Karpas-422 (cell line): ENCODE results near the gene DCP2. TPM values are rescaled to one million over a fixed set of nuclear protein-coding genes. Genes with fewer than 3 reads are reported as not detected.
"Not testable (repeated sequence)": the region's sequence is repeated elsewhere in the genome, so short reads cannot be mapped to it uniquely, and the experiment has no call there.

Experiments used
- DNase-seq: peaks from one replicate; pipeline ENCODE4 v3.0.0-alpha.2; 2015
- H2AFZ ChIP-seq: fragments of 200-600 bp; sonication (generic); 2 replicates; pipeline ENCODE4 v1.6.1; 2014; ENCODE audit warnings: antibody characterized with exemption, low read length, mixed read lengths
- H3K27ac ChIP-seq: fragments of 200-600 bp; sonication (generic); 2 replicates; pipeline ENCODE4 v1.5.1; 2014; ENCODE audit warnings: mild to moderate bottlenecking, low read length, moderate library complexity
- H3K27me3 ChIP-seq: fragments of 200-600 bp; sonication (generic); 2 replicates; pipeline ENCODE4 v1.6.1; 2014; ENCODE audit warnings: low read length, mixed read lengths
- H3K36me3 ChIP-seq: fragments of 200-600 bp; sonication (generic); 2 replicates; pipeline ENCODE4 v1.6.1; 2014; ENCODE audit warnings: low read length, mixed read lengths; ENCODE audit not compliant: insufficient read depth
- H3K4me1 ChIP-seq: fragments of 200-600 bp; sonication (generic); 2 replicates; pipeline ENCODE4 v1.6.1; 2014; ENCODE audit warnings: mild to moderate bottlenecking, low read length, mixed read lengths
- H3K4me2 ChIP-seq: fragments of 200-600 bp; sonication (generic); 2 replicates; pipeline ENCODE4 v1.6.1; 2014; ENCODE audit warnings: low read length, low read depth, mild to moderate bottlenecking; ENCODE audit not compliant: poor library complexity, severe bottlenecking
- H3K4me3 ChIP-seq: fragments of 200-600 bp; sonication (generic); 2 replicates; pipeline ENCODE4 v1.5.1; 2014; ENCODE audit warnings: mild to moderate bottlenecking, antibody characterized with exemption, low read length, mixed read lengths
- H3K79me2 ChIP-seq: fragments of 200-600 bp; sonication (generic); 2 replicates; pipeline ENCODE4 v1.6.1; 2014; ENCODE audit warnings: mild to moderate bottlenecking, low read length, mixed read lengths
- H3K9ac ChIP-seq: fragments of 200-600 bp; sonication (generic); 2 replicates; pipeline ENCODE4 v1.6.0; 2014; ENCODE audit warnings: low read length
- H3K9me2 ChIP-seq: fragments of 200-600 bp; sonication (generic), shearing (Covaris generic); replicated peaks from 2 replicates; pipeline ENCODE4 v1.6.0; 2014; ENCODE audit warnings: mild to moderate bottlenecking, low read length, moderate library complexity; ENCODE audit not compliant: insufficient read depth
- H3K9me3 ChIP-seq: fragments of 300-700, 200-600 bp; sonication (generic); 2 replicates; pipeline ENCODE4 v1.6.1; 2014; ENCODE audit warnings: low read length, mixed read lengths
- H4K20me1 ChIP-seq: fragments of 200-600 bp; sonication (generic); 2 replicates; pipeline ENCODE4 v1.6.1; 2014; ENCODE audit warnings: mild to moderate bottlenecking, antibody characterized with exemption, low read length, low read depth; ENCODE audit not compliant: insufficient read depth
- total RNA-seq: library from RNA; depleted of rRNA; stranded (reverse); fragments of >200 nt; shearing (Covaris generic); gene quantifications from 2 replicates; pipeline ENCODE4 v1.2.3, GENCODE V29; 2014; ENCODE audit warnings: low replicate concordance

Gene DCP2
- total RNA-seq, 1 experiment from 2014 or later = 74.2 TPM

DNA sequence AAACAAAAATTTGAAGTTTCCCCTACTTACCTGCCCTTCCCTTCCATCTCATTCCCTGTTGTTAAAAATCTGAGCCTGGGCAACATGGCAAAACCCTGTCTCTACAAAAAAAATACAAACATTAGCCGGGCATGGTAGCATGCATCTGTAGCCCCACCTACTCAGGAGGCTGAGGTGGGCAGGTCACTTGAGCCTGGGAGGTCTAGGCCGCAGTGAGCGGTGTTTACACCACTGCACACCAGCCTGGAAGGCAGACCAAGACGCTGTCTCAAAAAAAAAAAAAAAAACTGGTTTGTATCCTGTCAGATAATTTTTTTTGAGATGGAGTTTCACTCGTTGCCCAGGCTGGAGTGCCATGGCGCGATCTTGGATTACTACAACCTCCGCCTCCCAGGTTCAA is 38.3 kb upstream of the DCP2 start:
- no peak for DNase-seq
- Histone ChIP-seq H3K27ac (no peak overlapping the region), H2AFZ (no peak overlapping the region), H3K79me2 (no peaks in the 10 kb centered on the region), H3K9me2 (no peaks in the 10 kb centered on the region), H3K9ac (no peak overlapping the region), H3K9me3 (no peaks in the 10 kb centered on the region), H3K4me3 (no peak overlapping the region), H3K4me1 (no peaks in the 10 kb centered on the region), H4K20me1 (no peaks in the 10 kb centered on the region), H3K27me3 (no peaks in the 10 kb centered on the region), H3K4me2 (no peak overlapping the region), H3K36me3 (no peaks in the 10 kb centered on the region)

DNA sequence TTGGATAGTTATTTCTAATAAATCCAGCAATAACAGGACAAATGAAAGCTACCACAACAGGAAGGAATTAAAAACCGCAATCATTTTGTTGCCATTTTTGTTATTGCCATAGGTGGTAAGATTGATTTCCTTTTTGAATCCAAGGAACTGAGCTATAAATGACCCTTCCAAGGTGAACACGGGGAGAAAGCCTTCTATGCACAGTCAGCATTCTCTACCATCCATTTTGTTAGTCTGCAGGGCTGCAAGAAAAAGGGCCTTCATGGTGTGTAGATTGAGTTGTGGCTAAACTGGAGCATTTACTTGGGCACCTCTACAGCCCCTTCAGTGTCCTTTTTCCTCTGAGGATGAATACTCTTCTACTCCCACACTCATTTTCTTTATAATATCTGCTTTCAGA is 35.9 kb upstream of the DCP2 start:
- H3K4me3 ChIP-seq = no peak overlapping the region
- H3K79me2 ChIP-seq = no peaks in the 10 kb centered on the region
- H3K27ac ChIP-seq = no peak overlapping the region
- no peaks in the 10 kb centered on the region for H3K27me3 ChIP-seq
- no peak overlapping the region for H3K4me2 ChIP-seq
- H2AFZ ChIP-seq = no peak overlapping the region
- H3K9ac ChIP-seq = no peak overlapping the region
- H3K4me1 ChIP-seq = peaks cover 2% of the 10 kb centered on the region
- H3K9me3 ChIP-seq = no peaks in the 10 kb centered on the region
- no peaks in the 10 kb centered on the region for H4K20me1 ChIP-seq
- no peaks in the 10 kb centered on the region for H3K9me2 ChIP-seq
- DNase-seq = no peak
- H3K36me3 ChIP-seq = no peaks in the 10 kb centered on the region

GRCh38 chr5:112948458-112948857 is 28.1 kb upstream of the DCP2 start:
- Histone ChIP-seq H3K79me2 (no peaks in the 10 kb centered on the region), H3K36me3 (no peaks in the 10 kb centered on the region), H3K9me3 (no peaks in the 10 kb centered on the region), H3K27ac (no peak overlapping the region), H3K4me3 (no peak overlapping the region), H2AFZ (no peak overlapping the region), H3K4me1 (peaks cover 4% of the 10 kb centered on the region), H4K20me1 (no peaks in the 10 kb centered on the region), H3K9me2 (no peaks in the 10 kb centered on the region), H3K4me2 (no peak overlapping the region), H3K27me3 (no peaks in the 10 kb centered on the region), H3K9ac (no peak overlapping the region)
- DNase-seq = no peak

DNA sequence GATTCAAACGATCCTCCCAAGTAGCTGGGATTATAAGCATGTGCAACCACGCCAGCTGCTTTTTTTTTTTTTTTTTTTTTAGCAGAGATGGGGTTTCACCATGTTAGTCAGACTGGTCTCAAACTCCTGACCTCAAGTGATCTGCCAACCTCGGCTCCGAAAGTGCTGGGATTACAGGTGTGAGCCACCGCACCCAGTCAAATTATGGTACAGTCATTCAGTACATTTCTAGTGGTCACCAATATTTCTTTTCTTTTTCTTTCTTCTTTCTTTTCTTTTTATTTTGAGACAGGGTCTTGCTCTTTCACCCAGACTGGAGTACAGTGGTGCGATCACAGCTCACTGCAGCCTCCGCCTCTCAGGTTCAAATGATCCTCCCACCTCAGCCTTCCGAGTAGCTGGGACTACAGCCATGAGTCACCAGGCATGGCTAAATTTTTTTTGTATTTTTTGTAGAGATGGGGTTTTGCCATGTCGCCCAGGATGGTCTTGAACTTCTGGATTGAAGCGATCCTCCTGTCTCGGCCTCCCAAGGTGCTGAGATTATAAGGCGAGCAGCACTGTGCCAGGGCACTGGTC is 25.4 kb upstream of the DCP2 start:
- H3K9ac ChIP-seq = no peak overlapping the region
- no peaks in the 10 kb centered on the region for H3K79me2 ChIP-seq
- no peaks in the 10 kb centered on the region for H3K4me1 ChIP-seq
- no peak overlapping the region for H2AFZ ChIP-seq
- H3K36me3 ChIP-seq = no peaks in the 10 kb centered on the region
- H3K4me2 ChIP-seq = no peak overlapping the region
- H3K9me3 ChIP-seq = no peaks in the 10 kb centered on the region
- no peak for DNase-seq
- no peak overlapping the region for H3K4me3 ChIP-seq
- no peak overlapping the region for H3K27ac ChIP-seq
- H3K27me3 ChIP-seq = no peaks in the 10 kb centered on the region
- H4K20me1 ChIP-seq = no peaks in the 10 kb centered on the region
- H3K9me2 ChIP-seq = no peaks in the 10 kb centered on the region

DNA sequence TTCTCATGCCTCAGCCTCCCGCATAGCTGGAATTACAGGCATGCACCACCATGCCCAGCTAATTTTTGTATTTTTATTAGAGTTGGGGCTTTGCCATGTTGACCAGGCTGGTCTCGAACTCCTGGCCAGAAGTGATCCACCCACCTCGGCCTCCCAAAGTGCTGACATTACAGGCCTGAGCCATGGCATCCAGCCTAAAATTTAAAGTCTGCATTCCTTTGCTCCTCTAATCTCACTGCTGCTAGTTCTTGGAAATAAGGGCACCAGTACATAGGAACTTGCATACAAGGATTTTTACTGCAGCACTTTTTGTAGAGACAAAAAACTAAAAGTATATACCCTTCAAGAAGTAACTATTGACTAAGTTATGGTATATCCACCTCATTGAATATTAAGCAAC is 20.0 kb upstream of the DCP2 start:
- H3K9me2 ChIP-seq = no peaks in the 10 kb centered on the region
- H3K27ac ChIP-seq = no peak overlapping the region
- peaks cover 14% of the 10 kb centered on the region for H3K4me1 ChIP-seq
- no peaks in the 10 kb centered on the region for H3K27me3 ChIP-seq
- no peaks in the 10 kb centered on the region for H3K79me2 ChIP-seq
- no peak overlapping the region for H3K4me2 ChIP-seq
- H4K20me1 ChIP-seq = no peaks in the 10 kb centered on the region
- H3K36me3 ChIP-seq = no peaks in the 10 kb centered on the region
- H2AFZ ChIP-seq = no peak overlapping the region
- no peaks in the 10 kb centered on the region for H3K9me3 ChIP-seq
- DNase-seq = no peak
- H3K4me3 ChIP-seq = no peak overlapping the region
- no peak overlapping the region for H3K9ac ChIP-seq

DNA sequence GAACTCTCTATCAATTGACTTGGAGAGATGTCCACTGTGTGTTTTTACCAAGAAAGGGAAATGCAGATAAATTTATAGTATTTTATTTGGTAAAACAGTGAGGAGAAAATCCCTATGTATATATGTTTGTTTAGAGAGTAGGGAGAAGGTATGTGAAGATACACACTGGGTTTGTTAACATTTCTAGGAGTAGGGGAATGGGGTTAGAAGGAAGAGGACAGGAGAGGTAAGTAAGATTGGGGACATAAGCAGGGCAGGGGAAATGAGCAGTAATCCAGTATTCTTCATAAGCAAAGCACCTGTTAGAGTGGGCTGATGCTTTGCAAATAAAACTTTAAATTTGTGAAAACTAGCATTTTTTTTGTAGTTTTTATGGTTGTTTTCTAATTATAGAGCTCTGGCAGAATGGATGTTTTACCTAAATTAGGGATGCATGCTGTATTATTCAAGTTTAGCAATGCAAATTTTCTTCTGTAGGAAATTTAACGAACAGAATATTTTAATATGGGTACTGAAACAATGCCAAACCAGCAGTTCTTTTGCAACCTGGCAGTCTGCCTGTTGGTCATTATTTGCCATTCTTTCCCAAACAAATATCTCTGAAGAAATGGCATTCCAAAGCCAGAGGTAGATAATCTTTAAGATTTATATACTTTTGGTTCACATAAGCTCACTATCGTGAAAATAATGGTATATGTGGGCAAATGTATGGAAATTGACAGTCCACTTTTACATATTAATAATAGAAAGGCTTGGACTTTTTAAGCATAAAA is 19.4 kb upstream of the DCP2 start:
- no peak overlapping the region for H3K4me2 ChIP-seq
- H3K27me3 ChIP-seq = no peaks in the 10 kb centered on the region

GRCh38 chr5:112958093-112959088 is 18.2 kb upstream of the DCP2 start:
- H4K20me1 ChIP-seq = no peaks in the 10 kb centered on the region
- H3K79me2 ChIP-seq = no peaks in the 10 kb centered on the region
- H3K9me2 ChIP-seq = no peaks in the 10 kb centered on the region
- no peak overlapping the region for H3K27ac ChIP-seq
- H3K4me3 ChIP-seq = no peak overlapping the region
- peaks cover 14% of the 10 kb centered on the region for H3K4me1 ChIP-seq
- H3K9me3 ChIP-seq = no peaks in the 10 kb centered on the region
- no peaks in the 10 kb centered on the region for H3K27me3 ChIP-seq
- H3K36me3 ChIP-seq = no peaks in the 10 kb centered on the region
- H3K9ac ChIP-seq = no peak overlapping the region
- H3K4me2 ChIP-seq = no peak overlapping the region
- H2AFZ ChIP-seq = no peak overlapping the region
- DNase-seq = no peak

More for the DNA sequence above, 19.4 kb upstream of the DCP2 start:
- H3K9ac ChIP-seq = no peak overlapping the region
- H3K79me2 ChIP-seq = no peaks in the 10 kb centered on the region
- H3K9me2 ChIP-seq = no peaks in the 10 kb centered on the region
- no peak for DNase-seq
- H4K20me1 ChIP-seq = no peaks in the 10 kb centered on the region
- no peak overlapping the region for H3K27ac ChIP-seq
- no peak overlapping the region for H2AFZ ChIP-seq
- no peak overlapping the region for H3K4me3 ChIP-seq
- no peaks in the 10 kb centered on the region for H3K36me3 ChIP-seq
- H3K9me3 ChIP-seq = no peaks in the 10 kb centered on the region
- peaks cover 14% of the 10 kb centered on the region for H3K4me1 ChIP-seq

- H3K36me3 ChIP-seq, H3K79me2 ChIP-seq, H3K9me2 ChIP-seq, H3K9ac ChIP-seq, H3K9me3 ChIP-seq, H2AFZ ChIP-seq, H3K27ac ChIP-seq, DNase-seq, H4K20me1 ChIP-seq, H3K4me3 ChIP-seq, H3K27me3 ChIP-seq, H3K4me2 ChIP-seq: not testable (repeated sequence)
- H3K4me1 ChIP-seq = peaks cover 21% of the 10 kb centered on the region
Observed at GRCh38 chr5:112959872-112960271, 16.7 kb upstream of the DCP2 start.
